Esophagus muscularis mucosa (tissue), 4 donors: ENCODE data around the gene PPP2R1B. TPM values are rescaled to one million over a fixed set of nuclear protein-coding genes. Genes with fewer than 3 reads are reported as not detected.
A peak's percentile ranks its signal among the peaks of the same experiment; 100 is the strongest.

Source experiments
- DNase-seq: peaks from one replicate; pipeline ENCODE4 v3.0.0-alpha.2; 2017; ENCODE audit errors: extremely low spot score
- H3K27ac ChIP-seq, 4 donors: fragments of 200-600 bp; sonication (generic); replicated peaks in 1 of 4; 1 replicate in 3 of 4; 2 replicates in 1 of 4; pipeline ENCODE4 v1.5.1; 2016 to 2019; ENCODE audit warnings: mild to moderate bottlenecking in 1 of 4
- H3K27me3 ChIP-seq, 4 donors: fragments of 200-600 bp; sonication (generic); one replicate each; pipeline versions ENCODE4 v1.5.1 to v1.6.0; 2016 to 2019
- H3K36me3 ChIP-seq, 4 donors: fragments of 200-600 bp; sonication (generic); one replicate each; pipeline ENCODE4 v1.5.1; 2016 to 2019
- H3K4me1 ChIP-seq, 4 donors: fragments of 200-600 bp; sonication (generic); one replicate each; pipeline ENCODE4 v1.5.1; 2016 to 2019
- H3K4me3 ChIP-seq, 4 donors: fragments of 200-600 bp; sonication (generic); 1 replicate in 2 of 4; 2 replicates in 2 of 4; pipeline ENCODE4 v1.5.1; 2016 to 2019; ENCODE audit warnings: mild to moderate bottlenecking in 4 of 4, moderate library complexity in 1 of 4
- H3K9me3 ChIP-seq, 4 donors: fragments of 200-600 bp; sonication (generic); 1 replicate in 3 of 4; 2 replicates in 1 of 4; pipeline ENCODE4 v1.5.1; 2016 to 2019
- CTCF ChIP-seq, 3 experiments: fragments of 200-600 bp in 2 of 3; fragments of 450-650 bp in 1 of 3; sonication (generic) in 2 of 3; IDR thresholded peaks; one replicate each; pipeline ENCODE4 v1.5.1; 2017 to 2019; ENCODE audit warnings: antibody characterized with exemption in 3 of 3, mild to moderate bottlenecking in 2 of 3, moderate library complexity in 1 of 3
- EP300 ChIP-seq: sonication (generic); formaldehyde crosslinking; IDR thresholded peaks from one replicate; pipeline ENCODE4 v1.6.1; 2017; ENCODE audit warnings: antibody characterized with exemption
- POLR2A ChIP-seq: fragments of 450-650 bp; IDR thresholded peaks from one replicate; pipeline ENCODE4 v1.6.1; 2017; ENCODE audit warnings: antibody characterized with exemption, moderate library complexity, mild to moderate bottlenecking, low read depth
- POLR2AphosphoS5 ChIP-seq, 2 donors: sonication (generic); formaldehyde crosslinking; IDR thresholded peaks; one replicate each; pipeline ENCODE4 v1.6.1; 2017; ENCODE audit warnings: antibody characterized with exemption in 2 of 2
- WGBS: methylation state at CpG from one replicate; pipeline ENCODE4 v1.1.5; 2018; 5-methylcytosine and 5-hydroxymethylcytosine counted together
- intact Hi-C: fragments of 100-400 bp; cut with DNase I; formaldehyde crosslinking; loops from one replicate; pipeline ENCODE4 v1.15.1; 2023
- total RNA-seq, 4 donors: library from RNA; depleted of rRNA; stranded (reverse); fragments of >200 nt; gene quantifications; one replicate each; pipeline versions ENCODE4 v1.1.0 to v1.2.1, GENCODE V29; 2016

PPP2R1B gene
- total RNA-seq, 4 donors from 2014 or later = 9.6 to 12.8 (median 10.5) TPM

GRCh38 chr11:111731821-111732220, 34.4 kb downstream of the PPP2R1B start:
- Histone ChIP-seq H3K9me3 (no peaks in the 10 kb centered on the region), H3K36me3 (peaks cover 0 to 17% (median 11%) of the 10 kb centered on the region in 4 donors), H3K27ac (peak overlapping the region; percentile 90 to 97 (median 96)), H3K4me1 (peaks cover 78 to 80% (median 79%) of the 10 kb centered on the region in 4 donors), H3K27me3 (no peaks in the 10 kb centered on the region), H3K4me3 (no peak overlapping the region)
- TF ChIP-seq POLR2A = no peak
- no peak for TF ChIP-seq POLR2AphosphoS5 (IDR thresholded peaks at IDR 0.05)
- no peak for TF ChIP-seq EP300
- no peak for TF ChIP-seq CTCF (IDR thresholded peaks at IDR 0.05)
- DNase-seq = no peak
- 82% methylated on average over 3 of the region's 5 CpGs for WGBS
- intact Hi-C loops = no loop called here

GRCh38 chr11:111730871-111731591, 35.2 kb downstream of the PPP2R1B start:
- Histone ChIP-seq H3K9me3 (no peaks in the 10 kb centered on the region), H3K36me3 (peaks cover 8 to 24% (median 19%) of the 10 kb centered on the region in 4 donors), H3K4me1 (peaks cover 70 to 72% (median 71%) of the 10 kb centered on the region in 4 donors), H3K4me3 (no peak overlapping the region), H3K27ac (peak overlapping the region; percentile 90 to 97 (median 96)), H3K27me3 (no peaks in the 10 kb centered on the region)
- WGBS = 86% methylated on average over 16 of the region's 22 CpGs
- intact Hi-C loops = no loop called here
- TF ChIP-seq POLR2A (no peak), EP300 (no peak), CTCF (IDR thresholded peaks at IDR 0.05) (no peak), POLR2AphosphoS5 (IDR thresholded peaks at IDR 0.05) (peak; percentile 2 to 38)
- DNase-seq = no peak

GRCh38 chr11:111729831-111730311, 36.3 kb downstream of the PPP2R1B start:
- WGBS = 64% methylated on average over 7 of the region's 9 CpGs
- no peak overlapping the region for H3K4me3 ChIP-seq
- H3K4me1 ChIP-seq = peaks cover 59 to 61% (median 59%) of the 10 kb centered on the region in 4 donors
- TF ChIP-seq CTCF (IDR thresholded peaks at IDR 0.05) (no peak), POLR2AphosphoS5 (IDR thresholded peaks at IDR 0.05) (no peak), EP300 (no peak), POLR2A (no peak)
- H3K27me3 ChIP-seq = no peaks in the 10 kb centered on the region
- no peak for DNase-seq
- peak overlapping the region; percentile 42 to 97 (median 66) for H3K27ac ChIP-seq
- no peaks in the 10 kb centered on the region for H3K9me3 ChIP-seq
- peaks cover 12 to 36% (median 27%) of the 10 kb centered on the region in 4 donors for H3K36me3 ChIP-seq
- intact Hi-C loops = no loop called here

- Histone ChIP-seq H3K27me3 (no peaks in the 10 kb centered on the region), H3K27ac (peak overlapping the region; percentile 42 to 97 (median 66)), H3K9me3 (no peaks in the 10 kb centered on the region), H3K36me3 (peaks cover 19 to 42% (median 33%) of the 10 kb centered on the region in 4 donors), H3K4me1 (peaks cover 52 to 54% (median 53%) of the 10 kb centered on the region in 4 donors), H3K4me3 (no peak overlapping the region)
- intact Hi-C loops = no loop called here
- WGBS = 94% methylated on average over 9 of the region's 10 CpGs
- DNase-seq = no peak
- no peak for TF ChIP-seq POLR2AphosphoS5 (IDR thresholded peaks at IDR 0.05)
- TF ChIP-seq CTCF (IDR thresholded peaks at IDR 0.05) = no peak
- TF ChIP-seq POLR2A = no peak
- TF ChIP-seq EP300 = no peak
Measured at GRCh38 chr11:111729071-111729830, 36.9 kb downstream of the PPP2R1B start.
